GM21390 (cell line): ENCODE results near the gene OPRL1.

Experiments
- ATAC-seq: cut with Tn5 transposase; IDR thresholded peaks from one replicate; pipeline ENCODE4 v1.9.1; 2021; ENCODE audit not compliant: unreplicated experiment

OPRL1 gene

DNA sequence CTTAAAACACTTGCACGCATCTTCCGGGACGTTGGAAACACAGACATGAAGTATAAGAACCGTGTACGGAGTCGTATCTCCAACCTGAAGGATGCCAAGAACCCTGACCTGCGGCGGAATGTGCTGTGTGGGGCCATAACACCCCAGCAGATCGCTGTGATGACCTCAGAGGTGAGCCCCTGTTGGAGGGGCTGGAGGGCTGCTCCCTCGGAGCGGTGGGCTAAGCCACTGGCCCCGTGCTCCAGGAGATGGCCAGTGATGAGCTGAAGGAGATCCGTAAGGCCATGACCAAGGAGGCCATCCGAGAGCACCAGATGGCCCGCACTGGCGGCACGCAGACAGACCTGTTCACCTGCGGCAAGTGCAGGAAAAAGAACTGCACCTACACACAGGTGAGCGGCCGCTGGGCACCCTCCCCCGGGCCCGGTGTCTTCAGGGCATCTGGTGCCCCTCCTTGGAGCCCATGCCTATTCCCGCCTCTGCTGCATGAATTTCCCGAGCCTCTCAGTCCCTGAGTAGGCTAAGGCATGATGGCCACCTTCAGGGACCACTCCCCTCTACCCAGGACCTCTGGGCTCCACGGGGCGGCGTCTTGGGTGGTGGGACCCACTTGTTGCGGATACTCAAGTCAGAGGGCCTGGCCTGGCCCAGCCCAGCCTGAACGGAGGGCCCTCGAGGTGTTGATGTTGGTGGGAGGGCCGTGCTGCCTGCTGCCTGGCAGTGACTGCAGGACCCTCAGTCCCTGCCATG, 9.5 kb upstream of the OPRL1 start:
- no peak for ATAC-seq

DNA sequence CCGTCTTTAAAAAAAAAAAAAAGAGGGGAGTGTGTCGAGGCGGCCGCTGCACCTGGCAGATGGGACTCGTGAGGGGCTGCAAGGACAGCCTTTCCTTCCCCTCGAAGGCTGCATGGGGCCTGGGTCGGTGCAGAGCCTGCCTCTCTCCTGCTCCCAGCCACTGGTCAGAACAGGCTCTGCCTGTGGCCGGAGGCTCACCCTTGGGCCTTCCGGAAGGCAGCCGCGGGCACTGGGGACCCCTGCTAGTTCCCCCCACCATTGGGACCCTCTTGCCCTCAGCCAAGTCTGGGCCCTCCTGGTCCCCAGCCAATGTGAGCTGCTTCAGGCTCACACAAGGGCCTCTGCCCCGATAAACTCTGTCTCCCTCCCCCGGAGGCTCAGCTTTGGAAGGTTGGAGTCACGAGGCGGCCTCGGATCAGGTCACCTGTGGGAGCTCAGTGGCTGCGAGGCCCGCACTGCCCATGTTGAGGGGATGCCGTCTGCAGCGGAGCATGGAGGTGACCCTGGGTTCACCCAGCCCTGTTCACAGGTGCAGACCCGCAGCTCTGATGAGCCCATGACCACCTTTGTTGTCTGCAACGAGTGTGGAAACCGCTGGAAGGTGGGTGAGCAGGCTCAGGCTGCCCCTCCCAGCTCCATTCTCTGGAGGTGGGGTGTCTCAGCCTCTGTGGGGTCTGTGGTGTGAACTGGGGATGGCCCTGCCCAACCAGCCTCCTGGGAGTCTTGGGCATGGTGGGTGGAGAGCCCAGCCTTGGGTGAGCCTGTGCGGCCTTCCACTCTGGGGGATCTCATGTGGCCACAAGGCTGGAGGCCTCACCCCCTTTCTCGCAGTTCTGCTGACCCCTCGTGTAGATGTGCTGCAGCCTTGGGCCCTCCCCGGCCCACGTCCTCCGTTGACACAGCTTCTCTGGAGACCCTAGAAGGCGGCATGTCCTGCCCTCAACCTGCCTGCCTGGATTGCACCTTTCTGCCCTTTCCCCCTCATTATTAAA, 8.2 kb upstream of the OPRL1 start:
- no peak for ATAC-seq

GRCh38 chr20:64072498-64073063, 7.3 kb upstream of the OPRL1 start:
- ATAC-seq, result no peak

GRCh38 chr20:64073476-64074183, 6.3 kb upstream of the OPRL1 start:
- ATAC-seq, result no peak

- no peak for ATAC-seq
Observed at GRCh38 chr20:64074184-64074789, 5.6 kb upstream of the OPRL1 start.

DNA sequence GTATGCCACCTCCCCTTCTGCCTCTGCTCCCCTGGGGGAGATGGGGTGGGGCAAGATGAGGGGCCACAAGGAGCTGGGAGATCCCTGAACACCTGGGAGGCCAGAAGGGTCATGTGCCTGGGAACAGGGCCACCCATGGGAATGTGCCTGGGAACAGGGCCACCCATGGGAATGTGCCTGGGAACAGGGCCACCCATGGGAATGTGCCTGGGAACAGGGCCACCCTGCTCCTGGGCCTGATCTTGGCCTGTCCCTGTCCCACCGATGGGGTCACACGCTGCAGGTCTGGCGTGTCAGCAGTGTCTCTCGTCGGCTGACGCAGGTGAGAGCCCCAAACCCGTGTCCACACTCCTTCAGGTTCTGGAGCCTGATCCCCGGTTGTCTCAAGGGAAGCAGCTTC, 4.9 kb upstream of the OPRL1 start:
- ATAC-seq, result no peak

- no peak for ATAC-seq
Observed at GRCh38 chr20:64075556-64075955, 4.3 kb upstream of the OPRL1 start.

DNA sequence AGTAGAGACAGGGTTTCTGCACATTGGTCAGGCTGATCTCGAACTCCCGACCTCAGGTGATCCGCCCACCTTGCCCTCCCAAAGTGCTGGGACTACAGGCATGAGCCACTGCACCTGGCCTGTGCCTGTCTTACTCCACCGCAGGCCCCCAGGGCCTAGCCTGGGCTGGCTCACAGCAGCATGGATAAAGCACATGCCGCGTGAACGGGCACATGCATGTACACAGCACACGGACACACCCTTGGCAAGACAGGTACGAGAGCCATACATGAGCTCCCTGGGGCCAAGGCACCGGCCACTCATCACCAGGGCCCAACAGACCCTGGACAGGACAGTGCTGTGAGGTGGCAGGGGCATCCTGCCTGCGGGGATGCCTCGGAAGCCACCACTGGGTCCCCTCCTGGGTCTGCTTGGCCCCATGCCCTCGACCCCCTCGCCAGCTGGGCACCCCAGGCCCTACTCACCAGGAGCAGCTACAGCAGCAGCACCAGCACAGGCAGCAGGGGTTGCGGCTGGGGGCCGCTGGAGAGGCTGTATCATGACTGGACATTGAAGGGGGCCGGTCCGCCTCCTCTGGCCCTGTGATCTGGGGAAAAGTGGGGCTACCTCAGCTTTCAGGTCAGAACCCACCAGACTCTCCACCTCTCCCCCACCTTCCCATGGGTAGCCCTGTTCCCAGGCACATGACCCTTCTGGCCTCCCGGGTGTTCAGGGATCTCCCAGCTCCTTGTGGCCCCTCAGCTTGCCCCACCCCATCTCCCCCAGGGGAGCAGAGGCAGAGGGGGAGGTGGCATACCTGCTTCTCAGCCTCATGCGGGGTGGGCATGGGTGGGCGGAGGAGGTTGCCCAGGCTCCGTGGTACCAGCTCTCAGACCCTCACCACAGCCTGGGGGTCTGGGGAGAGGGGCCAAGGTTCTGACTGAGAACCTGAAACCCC, 3.6 kb upstream of the OPRL1 start:
- no peak for ATAC-seq

DNA sequence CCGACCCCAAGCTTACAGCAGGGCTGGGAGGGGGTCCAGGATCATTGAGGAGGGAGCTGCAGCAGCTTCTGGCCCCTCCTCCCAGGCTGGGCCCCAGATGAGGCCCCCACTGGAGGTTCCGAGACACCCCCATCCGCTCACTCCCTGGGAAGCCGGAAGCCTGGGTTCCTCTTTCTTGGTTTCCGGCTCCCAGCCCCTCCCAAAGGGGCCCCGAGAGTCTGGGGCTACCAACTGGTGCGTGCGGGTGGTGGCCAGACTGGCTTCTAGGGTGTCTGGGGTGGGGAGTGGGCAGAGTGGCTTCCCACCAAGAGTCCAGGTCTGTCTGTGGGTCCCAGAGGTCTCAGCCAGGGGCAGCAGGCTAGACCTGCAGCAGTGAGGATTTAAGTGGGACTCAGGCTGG, 2.8 kb upstream of the OPRL1 start:
- no peak for ATAC-seq

DNA sequence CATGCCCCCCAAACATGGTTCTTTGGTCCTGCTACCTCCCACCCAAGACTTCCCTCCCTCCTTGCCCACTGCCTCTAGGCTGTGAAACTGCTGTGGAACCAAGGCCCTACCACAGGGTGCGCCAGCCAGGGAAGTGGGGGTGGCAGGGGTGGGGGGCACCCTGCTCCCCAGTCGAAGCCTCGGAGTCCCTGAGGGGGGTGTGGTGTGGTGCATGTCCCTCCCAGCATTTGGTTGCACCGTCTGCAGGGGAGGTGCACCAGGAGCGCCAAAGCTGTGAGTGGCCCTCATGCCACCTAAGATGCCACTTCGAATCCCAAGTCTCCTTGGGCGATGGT, 2.4 kb upstream of the OPRL1 start:
- ATAC-seq, result no peak

GRCh38 chr20:64077876-64078551, 1.9 kb upstream of the OPRL1 start:
- ATAC-seq, result no peak

GRCh38 chr20:64078934-64079272, 979 bp upstream of the OPRL1 start:
- ATAC-seq, result no peak

DNA sequence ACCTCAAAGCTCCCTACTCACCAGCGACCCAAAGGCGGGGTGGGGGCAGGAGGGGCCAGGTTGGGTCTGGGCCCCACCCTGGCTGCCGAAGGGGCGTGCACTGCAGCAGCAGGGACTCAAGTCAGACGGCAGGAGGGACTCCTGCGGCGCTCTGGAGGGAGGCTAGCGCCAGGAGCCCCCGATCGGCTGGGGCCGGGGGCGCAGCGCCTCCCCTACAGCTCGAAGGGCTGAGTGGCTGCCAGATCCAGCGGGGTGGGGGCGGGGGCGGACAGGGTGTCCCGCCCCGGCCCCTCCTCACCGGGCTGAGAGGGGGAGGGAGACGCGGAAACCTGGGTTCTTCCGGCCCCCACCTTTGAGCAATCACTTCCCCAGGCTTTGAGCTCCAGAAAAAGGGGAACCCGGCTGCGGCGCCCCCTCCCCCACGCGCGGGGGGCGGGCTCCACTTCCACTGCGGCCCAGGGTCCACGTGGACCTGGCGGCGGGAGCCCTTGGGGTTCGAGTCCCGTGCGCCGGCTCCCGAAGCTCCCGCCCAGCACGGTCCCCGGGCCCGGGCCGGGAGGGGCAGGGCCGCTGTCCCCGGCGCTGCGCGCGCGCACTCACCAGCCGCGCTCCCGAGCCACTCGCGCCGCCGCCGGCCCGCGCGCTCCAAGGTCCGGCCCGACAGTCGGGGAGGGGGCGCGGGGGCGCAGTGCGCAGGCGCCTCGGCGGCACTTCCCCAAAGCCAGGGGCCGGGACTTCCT, 439 bp upstream of the OPRL1 start, which contains the start of gene RGS19:
TSS of gene RGS19 (minus strand) at position 246 of the 740 bp plus-strand sequence. CDS start 2,632 bp downstream, outside the sequence.
- no peak for ATAC-seq

GRCh38 chr20:64080813-64081623, 1.1 kb downstream of the OPRL1 start:
- no peak for ATAC-seq

- ATAC-seq, result no peak
Observed at GRCh38 chr20:64081624-64081964, 1.7 kb downstream of the OPRL1 start.

- ATAC-seq, result no peak
Observed at GRCh38 chr20:64082126-64082731, 2.3 kb downstream of the OPRL1 start.

DNA sequence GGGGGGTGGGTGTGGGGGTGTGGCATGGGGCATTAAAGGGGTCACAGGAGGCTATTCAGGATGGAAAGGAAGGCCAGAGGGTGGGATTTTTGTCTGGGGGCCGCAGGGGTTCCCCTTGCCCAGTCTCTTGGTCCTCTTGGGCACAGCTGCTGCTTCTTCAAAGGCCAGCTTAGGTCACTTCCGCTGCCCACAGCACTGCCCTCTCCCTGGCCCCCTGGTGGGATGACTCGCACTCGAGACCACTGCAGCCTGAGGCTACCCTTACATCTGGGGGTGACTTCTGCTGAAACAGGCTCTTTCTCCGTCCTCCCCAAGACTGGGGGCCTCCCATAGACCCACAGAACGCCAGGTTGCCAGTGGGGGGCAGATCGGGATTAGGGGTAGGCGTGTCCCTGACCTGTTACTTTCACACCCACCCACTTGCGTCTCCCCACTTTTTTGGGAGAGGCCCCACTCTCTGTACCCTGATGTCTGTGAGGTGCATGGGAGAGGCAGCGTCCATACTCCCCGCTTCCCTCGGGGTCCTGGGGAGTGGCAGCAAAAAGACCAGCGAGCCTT, 3.0 kb downstream of the OPRL1 start:
- ATAC-seq, result no peak
